Adrenal gland (tissue), 12 donors: ENCODE measurements around the gene METTL15. TPM values are rescaled to one million over a fixed set of nuclear protein-coding genes. Genes with fewer than 3 reads are reported as not detected.

ENCODE experiments used
- DNase-seq, 7 donors: peaks; one replicate each; pipeline ENCODE4 v3.0.0-alpha.2; 2019 to 2020
- H3K27ac ChIP-seq, 5 donors: fragments of 200-600 bp; sonication (generic) in 4 of 5; 1 replicate in 3 of 5; 2 replicates in 2 of 5; pipeline versions ENCODE4 v1.5.1 to v1.8.0; 2016 to 2020; ENCODE audit warnings: mild to moderate bottlenecking in 1 of 5
- H3K27me3 ChIP-seq: fragments of 200-600 bp; 2 replicates; pipeline ENCODE4 v1.8.0; 2021
- H3K36me3 ChIP-seq, 2 donors: fragments of 200-600 bp; replicated peaks in 1 of 2; 1 replicate in 1 of 2; 2 replicates in 1 of 2; pipeline versions ENCODE4 v1.5.1 to v1.8.0; 2018 to 2022
- H3K4me1 ChIP-seq, 2 donors: fragments of 200-600 bp; replicated peaks in 1 of 2; 1 replicate in 1 of 2; 2 replicates in 1 of 2; pipeline versions ENCODE4 v1.5.1 to v1.8.0; 2018 to 2021
- H3K4me3 ChIP-seq, 4 donors: fragments of 200-600 bp; sonication (generic) in 3 of 4; one replicate each; pipeline ENCODE4 v1.5.1; 2016 to 2018
- H3K9me3 ChIP-seq, 3 donors: fragments of 200-600 bp; sonication (generic) in 1 of 3; replicated peaks in 1 of 3; 1 replicate in 2 of 3; 2 replicates in 1 of 3; pipeline versions ENCODE4 v1.5.1 to v1.8.0; 2016 to 2021
- POLR2A ChIP-seq, 2 donors: fragments of 450-650 bp; IDR thresholded peaks; one replicate each; pipeline ENCODE4 v1.6.1; 2017; ENCODE audit warnings: antibody characterized with exemption in 2 of 2, mild to moderate bottlenecking in 2 of 2, moderate library complexity in 1 of 2
- WGBS, 4 donors: extraction: QIAGEN DNeasy Blood & Tissue Kit in 2 of 4; methylation state at CpG; one replicate each; pipeline versions ENCODE4 v1.1.5 to v1.1.7; 2013 to 2017; 5-methylcytosine and 5-hydroxymethylcytosine counted together
- intact Hi-C, 2 donors: fragments of 100-400 bp; cut with DNase I; formaldehyde crosslinking; loops; one replicate each; pipeline versions ENCODE4 v1.14.1 to v1.15.0; 2022 to 2023
- polyA plus RNA-seq, 3 donors: library from polyadenylated mRNA; stranded (reverse); fragments of 200-250 nt in 2 of 3; fragments of 350-450 nt in 1 of 3; fragmentation: Illumina TruSeq in 1 of 3; extraction: RNeasy Lipid Tissue Mini Kit (QIAGEN cat#74804) in 1 of 3; gene quantifications; one replicate each; pipeline ENCODE4 v1.2.3, GENCODE V29; 2013 to 2014
- total RNA-seq, 9 donors: library from RNA; depleted of rRNA in 4 of 9; stranded (reverse); fragments of >200 nt in 4 of 9; fragments of 120-200 nt in 1 of 9; fragmentation: NEBNext Ultra II Directional in 1 of 9; extraction: Animal tissue kit (Norgen Biotek cat#: 25700) in 1 of 9; gene quantifications; one replicate each; pipeline versions ENCODE4 v1.1.0 to v1.2.4, GENCODE V29; 2013 to 2023
- TF ChIP-seq, protein P1 (sequence below), 6 experiments: fragments of 450-650 bp in 4 of 6; fragments of 200-600 bp in 2 of 6; sonication (generic) in 1 of 6; IDR thresholded peaks; 1 replicate in 5 of 6; 2 replicates in 1 of 6; pipeline versions ENCODE4 v1.5.1 to v1.8.0; 2016 to 2021; ENCODE audit warnings: antibody characterized with exemption in 6 of 6, mild to moderate bottlenecking in 2 of 6, moderate library complexity in 1 of 6
- donor health status: healthy with polysubstance abuse.
- donor health status: Bipolar disorder and iron deficiency.
- donor health status: DM: yes; HTN: yes; CAD: no.
- donor health status: DM: no; HTN: no; CAD: no.
- donor health status: DM: no; HTN: no; CAD: no.
- donor health status: DM: yes; HTN: yes; CAD: no.

The METTL15 gene
- total and polyA plus RNA-seq, 12 donors: 7.4 to 45.5 (median 17.3) TPM

DNA sequence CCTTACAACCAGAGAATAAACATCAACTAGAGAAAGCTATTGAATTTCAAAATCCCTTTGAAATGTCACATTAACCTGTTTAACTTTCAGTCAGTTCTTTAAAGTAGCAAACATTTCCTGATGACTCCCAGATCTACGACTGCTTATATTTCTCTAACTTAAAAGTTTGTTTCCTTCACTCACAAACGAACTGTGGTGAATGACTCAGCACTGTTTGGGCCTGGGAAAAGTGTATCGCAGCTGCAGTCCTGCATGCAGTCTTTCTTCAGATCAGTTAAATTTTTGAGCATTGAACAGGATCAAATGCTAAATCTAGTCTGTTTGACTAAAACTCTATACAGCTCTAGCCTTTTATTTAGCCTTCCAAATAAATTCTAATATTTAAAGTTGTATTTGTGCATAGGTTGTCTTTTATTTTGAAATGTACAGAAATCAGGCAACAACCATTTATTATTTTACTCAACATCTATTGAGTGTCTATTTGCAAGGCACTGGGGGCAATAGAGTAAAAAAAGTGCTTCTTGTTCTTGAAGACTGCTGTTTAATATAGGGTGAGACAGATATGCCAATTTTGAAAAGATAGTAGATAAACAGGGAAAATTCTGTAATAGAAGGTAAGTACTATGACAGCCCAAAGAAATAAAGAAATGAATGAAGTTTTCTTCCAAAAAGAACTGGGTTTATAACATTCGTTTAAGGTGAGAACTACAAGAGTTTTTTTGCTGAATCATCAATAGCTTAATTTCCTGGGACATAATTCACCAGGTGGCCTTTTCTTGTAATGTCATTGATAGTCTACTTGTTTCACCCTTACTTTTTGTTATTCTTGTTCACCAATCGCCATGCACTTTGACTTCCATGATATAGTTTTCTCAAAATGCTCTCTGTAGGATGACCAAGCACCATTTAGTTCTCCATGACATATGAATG, 235.4 kb downstream of the METTL15 start:
- no peaks in the 10 kb centered on the region for H3K36me3 ChIP-seq
- intact Hi-C loops: no loop called here
- 41 to 58% (median 47%) methylated on average over 5 of the region's 5 CpGs for WGBS, 4 donors
- H3K4me1 ChIP-seq: no peaks in the 10 kb centered on the region
- no peak overlapping the region for H3K27ac ChIP-seq
- DNase-seq: peak in 2 of 7 donors; percentile 8 to 25
- H3K27me3 ChIP-seq: no peaks in the 10 kb centered on the region
- H3K9me3 ChIP-seq: peaks cover 0 to 11% (median 9%) of the 10 kb centered on the region in 3 donors
- TF ChIP-seq POLR2A (IDR thresholded peaks at IDR 0.05): no peak
- TF ChIP-seq, protein P1, sequence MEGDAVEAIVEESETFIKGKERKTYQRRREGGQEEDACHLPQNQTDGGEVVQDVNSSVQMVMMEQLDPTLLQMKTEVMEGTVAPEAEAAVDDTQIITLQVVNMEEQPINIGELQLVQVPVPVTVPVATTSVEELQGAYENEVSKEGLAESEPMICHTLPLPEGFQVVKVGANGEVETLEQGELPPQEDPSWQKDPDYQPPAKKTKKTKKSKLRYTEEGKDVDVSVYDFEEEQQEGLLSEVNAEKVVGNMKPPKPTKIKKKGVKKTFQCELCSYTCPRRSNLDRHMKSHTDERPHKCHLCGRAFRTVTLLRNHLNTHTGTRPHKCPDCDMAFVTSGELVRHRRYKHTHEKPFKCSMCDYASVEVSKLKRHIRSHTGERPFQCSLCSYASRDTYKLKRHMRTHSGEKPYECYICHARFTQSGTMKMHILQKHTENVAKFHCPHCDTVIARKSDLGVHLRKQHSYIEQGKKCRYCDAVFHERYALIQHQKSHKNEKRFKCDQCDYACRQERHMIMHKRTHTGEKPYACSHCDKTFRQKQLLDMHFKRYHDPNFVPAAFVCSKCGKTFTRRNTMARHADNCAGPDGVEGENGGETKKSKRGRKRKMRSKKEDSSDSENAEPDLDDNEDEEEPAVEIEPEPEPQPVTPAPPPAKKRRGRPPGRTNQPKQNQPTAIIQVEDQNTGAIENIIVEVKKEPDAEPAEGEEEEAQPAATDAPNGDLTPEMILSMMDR (IDR thresholded peaks at IDR 0.05): no peak
- H3K4me3 ChIP-seq: no peak overlapping the region

DNA sequence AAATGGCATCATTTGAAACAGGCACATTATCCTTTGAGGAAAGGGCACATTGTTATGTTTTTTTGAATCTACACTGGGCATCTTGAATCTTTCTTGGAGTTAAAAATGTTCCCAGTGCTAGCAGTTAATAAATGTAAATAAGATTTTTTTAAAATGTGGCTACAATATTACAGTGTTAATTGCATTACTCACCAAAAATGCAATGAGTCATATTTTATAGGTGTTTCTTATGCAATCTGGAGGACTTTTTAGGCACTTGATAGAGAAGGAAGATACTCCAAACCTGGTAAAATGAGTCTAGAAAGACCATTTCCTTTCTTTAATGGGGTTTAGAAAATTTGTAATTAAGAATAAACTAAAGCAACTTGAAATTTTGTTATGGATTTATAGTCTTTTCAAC, 238.0 kb downstream of the METTL15 start:
- Histone ChIP-seq H3K27me3 (no peaks in the 10 kb centered on the region), H3K4me1 (no peaks in the 10 kb centered on the region), H3K9me3 (no peaks in the 10 kb centered on the region), H3K36me3 (no peaks in the 10 kb centered on the region), H3K27ac (no peak overlapping the region), H3K4me3 (no peak overlapping the region)
- intact Hi-C loops: no loop called here
- DNase-seq: no peak
- no peak for TF ChIP-seq POLR2A (IDR thresholded peaks at IDR 0.05)

DNA sequence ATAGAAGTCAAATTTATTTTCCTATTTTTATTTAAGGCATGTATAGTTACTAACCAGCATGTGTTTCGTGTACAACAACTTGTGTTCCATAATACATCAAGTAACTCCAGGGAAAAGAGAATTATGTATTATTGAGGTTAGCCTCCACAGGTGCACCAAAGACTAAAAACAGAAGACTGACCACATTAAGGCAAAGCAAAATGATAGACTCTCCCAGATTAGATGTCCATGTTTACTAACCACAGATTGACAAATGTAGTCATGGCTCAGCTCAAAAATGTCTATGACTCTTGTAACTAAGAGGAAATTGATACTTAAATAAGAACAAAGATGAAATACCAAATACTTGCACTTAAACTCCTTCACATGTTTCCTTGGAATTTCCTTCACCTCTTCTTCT, 238.5 kb downstream of the METTL15 start:
- Histone ChIP-seq H3K4me3 (no peak overlapping the region), H3K36me3 (no peaks in the 10 kb centered on the region), H3K9me3 (no peaks in the 10 kb centered on the region), H3K4me1 (no peaks in the 10 kb centered on the region), H3K27me3 (no peaks in the 10 kb centered on the region), H3K27ac (no peak overlapping the region)
- TF ChIP-seq, protein P1 (IDR thresholded peaks at IDR 0.05): no peak
- no peak for TF ChIP-seq POLR2A (IDR thresholded peaks at IDR 0.05)
- intact Hi-C loops: no loop called here
- WGBS, 4 donors: 88 to 94% (median 91%) methylated on average over 1 of the region's 1 CpG
- DNase-seq: no peak

DNA sequence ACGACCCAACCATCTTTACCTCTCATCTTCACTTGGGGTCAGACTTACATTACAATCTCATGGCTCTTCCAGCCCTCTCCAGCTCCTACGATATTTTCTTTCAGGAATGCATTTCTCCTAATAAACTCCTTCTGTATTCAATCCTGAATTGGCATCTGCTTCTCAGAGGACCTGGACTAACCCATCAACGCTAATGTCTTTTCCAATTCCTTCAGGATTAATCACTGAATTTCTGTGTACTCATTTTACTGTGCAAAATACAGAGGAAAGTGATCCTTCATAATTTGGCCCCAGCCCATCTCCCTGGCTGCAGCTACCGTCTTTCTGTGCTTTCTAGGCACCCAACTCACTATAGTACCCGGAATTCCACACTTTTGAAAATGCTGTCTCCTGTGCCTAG, 239.2 kb downstream of the METTL15 start:
- H3K36me3 ChIP-seq: no peaks in the 10 kb centered on the region
- TF ChIP-seq POLR2A (IDR thresholded peaks at IDR 0.05): no peak
- TF ChIP-seq, protein P1 (IDR thresholded peaks at IDR 0.05): no peak
- no peak overlapping the region for H3K27ac ChIP-seq
- H3K27me3 ChIP-seq: no peaks in the 10 kb centered on the region
- no peaks in the 10 kb centered on the region for H3K9me3 ChIP-seq
- DNase-seq: no peak
- 83 to 90% (median 89%) methylated on average over 5 of the region's 5 CpGs for WGBS, 4 donors
- intact Hi-C loops: no loop called here
- H3K4me1 ChIP-seq: no peaks in the 10 kb centered on the region
- no peak overlapping the region for H3K4me3 ChIP-seq

DNA sequence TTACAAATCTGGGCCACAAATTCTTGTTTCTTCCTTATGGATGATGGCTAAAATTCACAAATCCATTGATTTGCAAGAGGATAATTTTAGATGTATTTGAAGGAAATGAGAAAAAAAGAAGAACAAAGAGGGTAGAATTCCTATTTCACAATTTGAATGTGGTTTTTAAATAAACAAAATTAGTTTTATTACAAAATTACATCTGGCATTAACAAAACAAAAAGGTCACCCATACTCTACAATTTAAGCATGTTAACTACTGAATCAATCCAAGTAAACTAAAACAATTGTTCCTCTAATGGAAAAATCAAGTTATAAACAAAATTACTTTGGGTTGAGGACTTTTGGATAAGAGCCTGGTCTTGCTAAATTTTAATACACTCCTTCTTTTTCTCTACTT, 242.0 kb downstream of the METTL15 start:
- H3K27ac ChIP-seq: no peak overlapping the region
- intact Hi-C loops: no loop called here
- no peaks in the 10 kb centered on the region for H3K9me3 ChIP-seq
- no peak overlapping the region for H3K4me3 ChIP-seq
- TF ChIP-seq, protein P1 (IDR thresholded peaks at IDR 0.05): no peak
- no peak for TF ChIP-seq POLR2A (IDR thresholded peaks at IDR 0.05)
- H3K36me3 ChIP-seq: no peaks in the 10 kb centered on the region
- DNase-seq: no peak
- H3K4me1 ChIP-seq: no peaks in the 10 kb centered on the region
- H3K27me3 ChIP-seq: no peaks in the 10 kb centered on the region
